Parathyroid adenoma (tissue), 2 donors: ENCODE measurements around the gene STRA6.

Experiments
- H2AFZ ChIP-seq: fragments of 300-600 bp; sonication (generic); one replicate; pipeline ENCODE4 v1.7.0; 2017; ENCODE audit warnings: antibody characterized with exemption, mild to moderate bottlenecking
- H3K27ac ChIP-seq: fragments of 300-600 bp; sonication (generic); one replicate; pipeline ENCODE4 v1.7.0; 2017
- H3K27me3 ChIP-seq: fragments of 300-600 bp; sonication (generic); one replicate; pipeline ENCODE4 v1.7.0; 2017; ENCODE audit warnings: low read length; ENCODE audit not compliant: control insufficient read depth, insufficient read depth
- H3K36me3 ChIP-seq: fragments of 300-600 bp; sonication (generic); one replicate; pipeline ENCODE4 v1.7.0; 2017; ENCODE audit warnings: low read length; ENCODE audit not compliant: control insufficient read depth, insufficient read depth
- H3K4me1 ChIP-seq: fragments of 300-600 bp; sonication (generic); one replicate; pipeline ENCODE4 v1.7.0; 2017; ENCODE audit warnings: control low read depth
- H3K4me2 ChIP-seq: fragments of 300-600 bp; sonication (generic); one replicate; pipeline ENCODE4 v1.7.0; 2017; ENCODE audit warnings: low read length
- H3K4me3 ChIP-seq: fragments of 300-600 bp; sonication (generic); one replicate; pipeline ENCODE4 v1.7.0; 2017; ENCODE audit warnings: low read depth, low read length
- H3K79me2 ChIP-seq: fragments of 300-600 bp; sonication (generic); one replicate; pipeline ENCODE4 v1.7.0; 2017; ENCODE audit warnings: control low read depth
- H3K9ac ChIP-seq: fragments of 300-600 bp; sonication (generic); one replicate; pipeline ENCODE4 v1.7.0; 2017; ENCODE audit warnings: mild to moderate bottlenecking
- H3K9me3 ChIP-seq: fragments of 300-600 bp; sonication (generic); one replicate; pipeline ENCODE4 v1.7.0; 2017; ENCODE audit warnings: low read length; ENCODE audit not compliant: control insufficient read depth
- CTCF ChIP-seq: fragments of 300-600 bp; sonication (generic); IDR thresholded peaks from one replicate; pipeline ENCODE4 v1.7.0; 2017; ENCODE audit warnings: antibody characterized with exemption, mild to moderate bottlenecking
- donor health status: primary hyperparathyroidism.

STRA6 gene

GRCh38 chr15:74172701-74173379, 29.7 kb downstream of the STRA6 start:
- peak overlapping the region; percentile 56 for H3K27ac ChIP-seq
- H3K4me1 ChIP-seq, result no peaks in the 10 kb centered on the region
- H3K9me3 ChIP-seq, result no peaks in the 10 kb centered on the region
- H3K4me3 ChIP-seq, result no peak overlapping the region
- no peak overlapping the region for H3K4me2 ChIP-seq
- no peaks in the 10 kb centered on the region for H3K79me2 ChIP-seq
- no peaks in the 10 kb centered on the region for H3K36me3 ChIP-seq
- H3K27me3 ChIP-seq, result no peaks in the 10 kb centered on the region
- no peak overlapping the region for H3K9ac ChIP-seq
- no peak for TF ChIP-seq CTCF
- no peak overlapping the region for H2AFZ ChIP-seq

GRCh38 chr15:74171965-74172541, 30.5 kb downstream of the STRA6 start:
- H3K9ac ChIP-seq, result no peak overlapping the region
- TF ChIP-seq CTCF, result no peak
- H3K36me3 ChIP-seq, result no peaks in the 10 kb centered on the region
- no peaks in the 10 kb centered on the region for H3K79me2 ChIP-seq
- H3K27me3 ChIP-seq, result no peaks in the 10 kb centered on the region
- H3K4me1 ChIP-seq, result no peaks in the 10 kb centered on the region
- H3K4me2 ChIP-seq, result no peak overlapping the region
- H3K4me3 ChIP-seq, result no peak overlapping the region
- no peak overlapping the region for H2AFZ ChIP-seq
- H3K27ac ChIP-seq, result no peak overlapping the region
- H3K9me3 ChIP-seq, result no peaks in the 10 kb centered on the region

- H3K4me1 ChIP-seq, result no peaks in the 10 kb centered on the region
- no peaks in the 10 kb centered on the region for H3K36me3 ChIP-seq
- H2AFZ ChIP-seq, result no peak overlapping the region
- H3K27me3 ChIP-seq, result no peaks in the 10 kb centered on the region
- no peaks in the 10 kb centered on the region for H3K9me3 ChIP-seq
- TF ChIP-seq CTCF, result no peak
- no peak overlapping the region for H3K4me3 ChIP-seq
- no peak overlapping the region for H3K4me2 ChIP-seq
- no peak overlapping the region for H3K9ac ChIP-seq
- no peak overlapping the region for H3K27ac ChIP-seq
- H3K79me2 ChIP-seq, result no peaks in the 10 kb centered on the region
Observed at GRCh38 chr15:74170875-74171578, 31.6 kb downstream of the STRA6 start.

GRCh38 chr15:74170071-74170844, 32.3 kb downstream of the STRA6 start:
- no peaks in the 10 kb centered on the region for H3K79me2 ChIP-seq
- H3K4me2 ChIP-seq, result no peak overlapping the region
- no peak overlapping the region for H3K4me3 ChIP-seq
- H3K9me3 ChIP-seq, result no peaks in the 10 kb centered on the region
- no peaks in the 10 kb centered on the region for H3K27me3 ChIP-seq
- H3K9ac ChIP-seq, result no peak overlapping the region
- no peak for TF ChIP-seq CTCF
- no peak overlapping the region for H3K27ac ChIP-seq
- no peaks in the 10 kb centered on the region for H3K4me1 ChIP-seq
- no peaks in the 10 kb centered on the region for H3K36me3 ChIP-seq
- no peak overlapping the region for H2AFZ ChIP-seq
